ENCODE measurements around the gene APOL2. TPM values are rescaled to one million over a fixed set of nuclear protein-coding genes. Genes with fewer than 3 reads are reported as not detected.

APOL2 gene, protein sequence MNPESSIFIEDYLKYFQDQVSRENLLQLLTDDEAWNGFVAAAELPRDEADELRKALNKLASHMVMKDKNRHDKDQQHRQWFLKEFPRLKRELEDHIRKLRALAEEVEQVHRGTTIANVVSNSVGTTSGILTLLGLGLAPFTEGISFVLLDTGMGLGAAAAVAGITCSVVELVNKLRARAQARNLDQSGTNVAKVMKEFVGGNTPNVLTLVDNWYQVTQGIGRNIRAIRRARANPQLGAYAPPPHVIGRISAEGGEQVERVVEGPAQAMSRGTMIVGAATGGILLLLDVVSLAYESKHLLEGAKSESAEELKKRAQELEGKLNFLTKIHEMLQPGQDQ
- total RNA-seq (10 to 100 TPM; 42.0 to 62.8 TPM), polyA plus RNA-seq (10 to 100 TPM; 26.4 to 30.6 TPM)
- long read RNA-seq, donor 1, transcript APOL2-202 (5 exons, 2,551 nt), result major isoform, 57 of 75 reads
- long read RNA-seq, donor 1, transcript APOL2-209 (5 exons, 611 nt), result minor isoform, 8 of 75 reads
- long read RNA-seq, donor 1, partial matches to known transcripts, result 5 of 75 reads
- long read RNA-seq, donor 1, other reads (novel, unspliced or antisense), result 4 of 75 reads
- long read RNA-seq, donor 2, transcript APOL2-202 (5 exons, 2,551 nt), result major isoform, 10 of 14 reads
- long read RNA-seq, donor 2, partial matches to known transcripts, result 1 of 14 reads
- long read RNA-seq, donor 2, other reads (novel, unspliced or antisense), result 3 of 14 reads

DNA sequence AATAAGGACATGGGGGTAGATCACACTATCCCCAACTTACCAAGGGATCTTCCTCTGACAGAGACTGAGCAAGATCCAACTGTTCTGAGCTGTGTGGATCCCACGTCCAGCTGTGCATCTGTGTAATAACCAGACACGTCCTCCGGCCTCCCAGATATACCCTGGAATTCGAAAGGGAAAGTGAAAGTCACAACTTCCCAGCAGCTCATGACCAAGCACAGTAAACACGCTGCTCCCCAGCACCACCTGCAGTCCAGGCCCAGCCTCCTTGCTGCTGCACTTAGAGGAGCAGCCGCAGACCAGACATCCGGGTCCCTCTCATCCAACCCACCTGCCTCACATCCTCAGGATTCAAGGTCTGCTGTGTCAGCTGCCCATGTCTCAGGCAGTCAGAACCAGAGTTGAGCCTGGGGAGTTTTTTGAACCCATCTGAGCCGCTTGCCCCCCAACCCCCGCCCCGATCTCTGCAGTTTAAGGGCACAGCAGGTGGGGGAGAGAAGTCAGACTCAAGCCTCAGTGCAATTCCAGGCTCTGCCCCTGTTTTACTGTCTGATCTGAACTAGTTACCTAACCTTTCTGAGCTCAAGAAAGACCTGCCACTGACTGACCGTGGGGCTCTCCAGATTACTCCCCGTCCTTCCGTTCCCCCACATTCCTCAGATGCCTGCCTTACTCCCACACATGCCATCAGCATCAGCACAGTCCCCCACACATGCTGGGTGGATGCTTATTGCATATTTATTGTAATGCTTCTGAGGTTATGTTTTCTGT lies at the start of gene APOL2:
Gene APOL2, minus strand, starts transcription at position 127 of the 771 bp plus-strand sequence. CDS start 6,365 bp downstream, outside the sequence.
- WGBS, 2 donors, result 3 to 4% methylated on average over 13 of the region's 13 CpGs
- intact Hi-C loops (cut with DNase I), result loop anchor here in 1 of 2 donors (5.0 kb wide), 2 partner anchors 42 to 87 kb away; no protein-coding TSS in a partner anchor
- no peaks in the 10 kb centered on the region for H3K9me3 ChIP-seq (ENCODE audit: control insufficient read depth, low read length)
- no peaks in the 10 kb centered on the region for H3K36me3 ChIP-seq (ENCODE audit: control insufficient read depth in 1 of 2, insufficient read depth in 2 of 2, low read length in 1 of 2)
- peak within 1 kb of the TSS; percentile 20 to 80 for H3K27ac ChIP-seq (ENCODE audit: low read depth in 1 of 2, low read length in 2 of 2)
- H3K4me3 ChIP-seq (ENCODE audit: low read length in 2 of 2), result peak within 1 kb of the TSS; percentile 54 to 75
- peak; percentile 97 for ATAC-seq (ENCODE audit: low FRiP score)
- H3K27me3 ChIP-seq (ENCODE audit: control insufficient read depth in 1 of 2, insufficient read depth in 2 of 2, low read length in 1 of 2), result no peaks in the 10 kb centered on the region
- peak; percentile 93 to 95 for DNase-seq
- H3K4me1 ChIP-seq (ENCODE audit: control insufficient read depth in 1 of 2, insufficient read depth in 2 of 2, low read length in 2 of 2), result no peaks in the 10 kb centered on the region

DNA sequence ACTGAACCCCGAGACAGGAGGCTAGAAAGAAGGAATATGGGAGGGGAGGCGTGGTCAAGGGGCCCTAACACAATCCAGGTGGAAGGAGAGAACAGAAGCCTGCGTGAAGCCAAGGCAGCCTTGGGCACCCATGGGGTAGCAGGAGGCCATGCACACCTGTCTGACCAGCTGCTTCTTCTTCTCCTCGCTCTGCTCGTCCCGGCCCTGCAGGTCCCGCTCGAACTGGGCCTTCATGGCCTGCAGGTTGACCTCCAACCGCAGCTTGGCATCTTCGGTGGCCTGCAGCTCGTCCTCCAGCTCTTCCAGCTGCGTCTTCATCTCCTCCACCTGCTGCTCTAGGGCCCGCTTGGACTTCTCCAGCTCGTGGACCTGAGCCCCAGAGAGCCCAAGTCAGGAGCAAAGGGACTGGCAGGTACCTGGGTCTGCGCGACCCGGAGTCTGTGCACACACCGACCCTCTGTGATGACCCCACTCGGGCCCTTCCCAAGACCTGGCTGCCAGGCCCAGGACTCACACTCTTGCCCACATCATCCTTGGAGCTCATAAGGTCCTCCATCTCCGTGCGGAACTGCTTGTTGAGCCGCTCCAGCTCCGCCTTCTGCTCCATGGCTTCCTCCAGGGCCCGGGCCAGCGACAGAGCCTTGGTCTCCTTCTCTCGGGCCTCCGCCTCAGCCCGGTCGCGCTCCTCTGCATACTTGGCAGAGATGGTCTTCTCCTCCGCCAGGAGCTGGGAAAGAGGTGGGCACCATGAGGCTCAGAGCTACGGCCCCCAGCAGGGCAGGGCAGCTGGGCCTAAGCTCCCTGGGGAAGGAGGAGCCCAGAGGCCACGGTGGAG lies 49.5 kb upstream of the APOL2 start:
- Histone ChIP-seq H3K9me3 (ENCODE audit: control insufficient read depth, low read length) (no peaks in the 10 kb centered on the region), H3K4me3 (ENCODE audit: low read length in 2 of 2) (no peak overlapping the region), H3K4me1 (ENCODE audit: control insufficient read depth in 1 of 2, insufficient read depth in 2 of 2, low read length in 2 of 2) (no peaks in the 10 kb centered on the region), H3K36me3 (ENCODE audit: control insufficient read depth in 1 of 2, insufficient read depth in 2 of 2, low read length in 1 of 2) (peaks cover 11 to 42% of the 10 kb centered on the region in 2 donors), H3K27me3 (ENCODE audit: control insufficient read depth in 1 of 2, insufficient read depth in 2 of 2, low read length in 1 of 2) (no peaks in the 10 kb centered on the region), H3K27ac (ENCODE audit: low read depth in 1 of 2, low read length in 2 of 2) (no peak overlapping the region)
- WGBS, 2 donors, result 77 to 78% methylated on average over 33 of the region's 33 CpGs
- DNase-seq (peak; percentile 49 to 75), ATAC-seq (ENCODE audit: low FRiP score) (peak; percentile 3)
- intact Hi-C loops (cut with DNase I), result no loop called here

GRCh38 chr22:36287881-36288515 lies 48.7 kb upstream of the APOL2 start:
- peak; percentile 41 to 67 for DNase-seq
- no peak for ATAC-seq (ENCODE audit: low FRiP score)
- Histone ChIP-seq H3K4me1 (ENCODE audit: control insufficient read depth in 1 of 2, insufficient read depth in 2 of 2, low read length in 2 of 2) (no peaks in the 10 kb centered on the region), H3K27me3 (ENCODE audit: control insufficient read depth in 1 of 2, insufficient read depth in 2 of 2, low read length in 1 of 2) (no peaks in the 10 kb centered on the region), H3K4me3 (ENCODE audit: low read length in 2 of 2) (no peak overlapping the region), H3K36me3 (ENCODE audit: control insufficient read depth in 1 of 2, insufficient read depth in 2 of 2, low read length in 1 of 2) (peaks cover 11 to 39% of the 10 kb centered on the region in 2 donors), H3K27ac (ENCODE audit: low read depth in 1 of 2, low read length in 2 of 2) (no peak overlapping the region), H3K9me3 (ENCODE audit: control insufficient read depth, low read length) (no peaks in the 10 kb centered on the region)
- intact Hi-C loops (cut with DNase I), result no loop called here
- 85 to 86% methylated on average over 20 of the region's 20 CpGs for WGBS, 2 donors

- peak overlapping the region in 1 of 2 donors; percentile 33 for H3K27ac ChIP-seq (ENCODE audit: low read depth in 1 of 2, low read length in 2 of 2)
- H3K4me1 ChIP-seq (ENCODE audit: control insufficient read depth in 1 of 2, insufficient read depth in 2 of 2, low read length in 2 of 2), result no peaks in the 10 kb centered on the region
- intact Hi-C loops (cut with DNase I), result no loop called here
These were observed 47.0 kb upstream of the APOL2 start for GRCh38 chr22:36286096-36286957.

GRCh38 chr22:36285545-36285944 lies 46.2 kb upstream of the APOL2 start:
- ATAC-seq (ENCODE audit: low FRiP score), result no peak
- Histone ChIP-seq H3K9me3 (ENCODE audit: control insufficient read depth, low read length) (no peaks in the 10 kb centered on the region), H3K4me1 (ENCODE audit: control insufficient read depth in 1 of 2, insufficient read depth in 2 of 2, low read length in 2 of 2) (no peaks in the 10 kb centered on the region), H3K36me3 (ENCODE audit: control insufficient read depth in 1 of 2, insufficient read depth in 2 of 2, low read length in 1 of 2) (peaks cover 11 to 39% of the 10 kb centered on the region in 2 donors), H3K4me3 (ENCODE audit: low read length in 2 of 2) (no peak overlapping the region), H3K27ac (ENCODE audit: low read depth in 1 of 2, low read length in 2 of 2) (no peak overlapping the region), H3K27me3 (ENCODE audit: control insufficient read depth in 1 of 2, insufficient read depth in 2 of 2, low read length in 1 of 2) (no peaks in the 10 kb centered on the region)
- intact Hi-C loops (cut with DNase I), result no loop called here
- WGBS, 2 donors, result 69 to 71% methylated on average over 21 of the region's 21 CpGs
- peak in 1 of 2 donors; percentile 47 for DNase-seq

More at GRCh38 chr22:36286096-36286957, 47.0 kb upstream of the APOL2 start:
- peak; percentile 78 for ATAC-seq (ENCODE audit: low FRiP score)
- Histone ChIP-seq H3K27me3 (ENCODE audit: control insufficient read depth in 1 of 2, insufficient read depth in 2 of 2, low read length in 1 of 2) (no peaks in the 10 kb centered on the region), H3K4me3 (ENCODE audit: low read length in 2 of 2) (no peak overlapping the region), H3K9me3 (ENCODE audit: control insufficient read depth, low read length) (no peaks in the 10 kb centered on the region), H3K36me3 (ENCODE audit: control insufficient read depth in 1 of 2, insufficient read depth in 2 of 2, low read length in 1 of 2) (peaks cover 11 to 38% of the 10 kb centered on the region in 2 donors)
- 52 to 53% methylated on average over 28 of the region's 28 CpGs for WGBS, 2 donors
- DNase-seq, result peak; percentile 75 to 89

GRCh38 chr22:36285017-36285416 lies 45.7 kb upstream of the APOL2 start:
- H3K4me1 ChIP-seq (ENCODE audit: control insufficient read depth in 1 of 2, insufficient read depth in 2 of 2, low read length in 2 of 2), result no peaks in the 10 kb centered on the region
- H3K36me3 ChIP-seq (ENCODE audit: control insufficient read depth in 1 of 2, insufficient read depth in 2 of 2, low read length in 1 of 2), result peaks cover 11 to 39% of the 10 kb centered on the region in 2 donors
- no peaks in the 10 kb centered on the region for H3K9me3 ChIP-seq (ENCODE audit: control insufficient read depth, low read length)
- ATAC-seq (ENCODE audit: low FRiP score), result no peak
- no peak overlapping the region for H3K4me3 ChIP-seq (ENCODE audit: low read length in 2 of 2)
- WGBS, 2 donors, result 78 to 81% methylated on average over 12 of the region's 12 CpGs
- no peaks in the 10 kb centered on the region for H3K27me3 ChIP-seq (ENCODE audit: control insufficient read depth in 1 of 2, insufficient read depth in 2 of 2, low read length in 1 of 2)
- peak overlapping the region in 1 of 2 donors; percentile 14 for H3K27ac ChIP-seq (ENCODE audit: low read depth in 1 of 2, low read length in 2 of 2)
- intact Hi-C loops (cut with DNase I), result no loop called here
- no peak for DNase-seq

- intact Hi-C loops (cut with DNase I), result no loop called here
- Histone ChIP-seq H3K27me3 (ENCODE audit: control insufficient read depth in 1 of 2, insufficient read depth in 2 of 2, low read length in 1 of 2) (no peaks in the 10 kb centered on the region), H3K4me1 (ENCODE audit: control insufficient read depth in 1 of 2, insufficient read depth in 2 of 2, low read length in 2 of 2) (no peaks in the 10 kb centered on the region), H3K27ac (ENCODE audit: low read depth in 1 of 2, low read length in 2 of 2) (no peak overlapping the region), H3K36me3 (ENCODE audit: control insufficient read depth in 1 of 2, insufficient read depth in 2 of 2, low read length in 1 of 2) (peaks cover 11 to 36% of the 10 kb centered on the region in 2 donors), H3K9me3 (ENCODE audit: control insufficient read depth, low read length) (no peaks in the 10 kb centered on the region), H3K4me3 (ENCODE audit: low read length in 2 of 2) (no peak overlapping the region)
- 86% methylated on average over 23 to 24 of the region's 24 CpGs for WGBS, 2 donors
- no peak for DNase-seq
- ATAC-seq (ENCODE audit: low FRiP score), result no peak
These were observed 44.8 kb upstream of the APOL2 start for GRCh38 chr22:36284171-36284571.
